Kidney epithelial cell (primary cell): ENCODE data around the gene LRRC52. TPM values are rescaled to one million over a fixed set of nuclear protein-coding genes. Genes with fewer than 3 reads are reported as not detected.

ENCODE experiments used
- DNase-seq: peaks from one replicate; pipeline ENCODE4 v3.0.0-alpha.2; 2010; ENCODE audit warnings: low read depth
- H3K27me3 ChIP-seq: 2 replicates; pipeline ENCODE4 v1.6.0; 2011; ENCODE audit warnings: low read length; ENCODE audit not compliant: control insufficient read depth, insufficient read depth
- H3K36me3 ChIP-seq: 2 replicates; pipeline ENCODE4 v1.5.1; 2011; ENCODE audit warnings: low read length; ENCODE audit not compliant: control insufficient read depth, insufficient read depth
- H3K4me3 ChIP-seq: 2 replicates; pipeline ENCODE4 v1.5.1; 2011; ENCODE audit warnings: low read depth, mild to moderate bottlenecking, control low read depth, low read length
- CTCF ChIP-seq: IDR thresholded peaks from 2 replicates; pipeline ENCODE4 v1.5.1; 2011; ENCODE audit warnings: mild to moderate bottlenecking, moderate library complexity, low read length, control low read depth, inconsistent platforms; ENCODE audit not compliant: insufficient read depth, poor library complexity, severe bottlenecking
- total RNA-seq: library from RNA; depleted of rRNA; stranded (reverse); fragments of >200 nt; gene quantifications from 2 replicates; pipeline ENCODE4 v1.2.3, GENCODE V29; 2015

The LRRC52 gene
- total RNA-seq, 1 donor from 2014 or later: not detected

GRCh38 chr1:165501330-165501969 lies 42.4 kb upstream of the LRRC52 start:
- Histone ChIP-seq H3K4me3 (no peak overlapping the region), H3K27me3 (no peaks in the 10 kb centered on the region), H3K36me3 (no peaks in the 10 kb centered on the region)
- TF ChIP-seq CTCF: no peak
- no peak for DNase-seq

- no peaks in the 10 kb centered on the region for H3K27me3 ChIP-seq
These were observed 41.8 kb upstream of the LRRC52 start for GRCh38 chr1:165501970-165502348.

GRCh38 chr1:165507570-165507969 lies 36.2 kb upstream of the LRRC52 start:
- DNase-seq: no peak
- no peaks in the 10 kb centered on the region for H3K36me3 ChIP-seq
- no peak for TF ChIP-seq CTCF
- H3K4me3 ChIP-seq: no peak overlapping the region
- no peaks in the 10 kb centered on the region for H3K27me3 ChIP-seq

More at GRCh38 chr1:165501970-165502348, 41.8 kb upstream of the LRRC52 start:
- TF ChIP-seq CTCF: no peak
- DNase-seq: no peak
- Histone ChIP-seq H3K4me3 (no peak overlapping the region), H3K36me3 (no peaks in the 10 kb centered on the region)

GRCh38 chr1:165508291-165508690 lies 35.5 kb upstream of the LRRC52 start:
- H3K4me3 ChIP-seq: no peak overlapping the region
- no peaks in the 10 kb centered on the region for H3K36me3 ChIP-seq
- no peak for DNase-seq
- TF ChIP-seq CTCF: no peak
- H3K27me3 ChIP-seq: no peaks in the 10 kb centered on the region

- Histone ChIP-seq H3K27me3 (no peaks in the 10 kb centered on the region), H3K36me3 (no peaks in the 10 kb centered on the region), H3K4me3 (no peak overlapping the region)
- DNase-seq: no peak
- TF ChIP-seq CTCF: no peak
These were observed 31.0 kb upstream of the LRRC52 start for GRCh38 chr1:165512816-165513215.

- H3K4me3 ChIP-seq: no peak overlapping the region
- no peaks in the 10 kb centered on the region for H3K27me3 ChIP-seq
- TF ChIP-seq CTCF: no peak
- H3K36me3 ChIP-seq: no peaks in the 10 kb centered on the region
- DNase-seq: no peak
These were observed 27.3 kb upstream of the LRRC52 start for GRCh38 chr1:165516469-165516868.
